RWPE2 (cell line): Measurements from ENCODE around the gene GLUD1.
"Not testable (repeated sequence)": the region's sequence is repeated elsewhere in the genome, so short reads cannot be mapped to it uniquely, and the experiment has no call there.

Experiments
- ATAC-seq: fragments of 200-7000 bp; cut with Tn5 transposase; 3 replicates; pipeline ENCODE4 v1.9.1; 2021; ENCODE audit warnings: low read depth
- DNase-seq: peaks from one replicate; pipeline ENCODE4 v3.0.0-alpha.2; 2020; ENCODE audit warnings: low spot score
- H3K27ac ChIP-seq: fragments of 450-650 bp; 2 replicates; pipeline ENCODE4 v1.5.1; 2017; ENCODE audit warnings: mild to moderate bottlenecking; ENCODE audit not compliant: poor library complexity, severe bottlenecking
- H3K27me3 ChIP-seq: fragments of 250-450 bp; sonication (Bioruptor Pico); 2 replicates; pipeline ENCODE4 v1.5.1; 2021; ENCODE audit warnings: mild to moderate bottlenecking, moderate library complexity; ENCODE audit not compliant: insufficient read depth, poor library complexity, severe bottlenecking
- H3K36me3 ChIP-seq: fragments of 250-450 bp; sonication (Bioruptor Pico); 2 replicates; pipeline ENCODE4 v1.5.1; 2020; ENCODE audit warnings: low read depth, mild to moderate bottlenecking, moderate library complexity
- H3K4me1 ChIP-seq: fragments of 250-450 bp; sonication (Bioruptor Pico); 2 replicates; pipeline ENCODE4 v1.5.1; 2021; ENCODE audit warnings: mild to moderate bottlenecking, moderate library complexity; ENCODE audit not compliant: insufficient read depth, poor library complexity, severe bottlenecking
- H3K4me3 ChIP-seq: fragments of 250-450 bp; sonication (Bioruptor Pico); 2 replicates; pipeline ENCODE4 v1.5.1; 2021; ENCODE audit warnings: mild to moderate bottlenecking, moderate library complexity; ENCODE audit not compliant: severe bottlenecking
- H3K9me3 ChIP-seq: fragments of 250-450 bp; sonication (Bioruptor Pico); 2 replicates; pipeline ENCODE4 v1.5.1; 2021; ENCODE audit warnings: mild to moderate bottlenecking, moderate library complexity; ENCODE audit not compliant: severe bottlenecking

Gene GLUD1

GRCh38 chr10:87020056-87020455 lies 74.6 kb downstream of the GLUD1 start, which contains the start of gene FAM25A:
TSS of gene FAM25A (plus strand) at chr10:87020294. CDS start at chr10:87020325, 31 bp downstream.
- not testable (repeated sequence) for H3K27ac ChIP-seq, H3K27me3 ChIP-seq, H3K4me1 ChIP-seq, H3K36me3 ChIP-seq, ATAC-seq, H3K4me3 ChIP-seq, DNase-seq, H3K9me3 ChIP-seq

GRCh38 chr10:87019504-87019903 lies 75.1 kb downstream of the GLUD1 start:
- not testable (repeated sequence) for H3K9me3 ChIP-seq, H3K27me3 ChIP-seq, H3K4me1 ChIP-seq, ATAC-seq, H3K4me3 ChIP-seq, H3K36me3 ChIP-seq, DNase-seq, H3K27ac ChIP-seq

GRCh38 chr10:87019066-87019465 lies 75.6 kb downstream of the GLUD1 start:
- ATAC-seq, H3K27ac ChIP-seq, H3K9me3 ChIP-seq, H3K4me1 ChIP-seq, H3K36me3 ChIP-seq, DNase-seq, H3K4me3 ChIP-seq, H3K27me3 ChIP-seq: not testable (repeated sequence)

GRCh38 chr10:87018127-87018526 lies 76.5 kb downstream of the GLUD1 start:
- DNase-seq, H3K36me3 ChIP-seq, H3K27me3 ChIP-seq, H3K4me1 ChIP-seq, H3K9me3 ChIP-seq, H3K4me3 ChIP-seq, H3K27ac ChIP-seq, ATAC-seq: not testable (repeated sequence)

GRCh38 chr10:87014986-87015716 lies 79.5 kb downstream of the GLUD1 start:
- H3K27ac ChIP-seq, DNase-seq, H3K36me3 ChIP-seq, H3K4me3 ChIP-seq, H3K4me1 ChIP-seq, ATAC-seq, H3K9me3 ChIP-seq, H3K27me3 ChIP-seq: not testable (repeated sequence)

GRCh38 chr10:87013528-87013927 lies 81.1 kb downstream of the GLUD1 start:
- DNase-seq, H3K4me1 ChIP-seq, H3K27ac ChIP-seq, H3K4me3 ChIP-seq, H3K36me3 ChIP-seq, ATAC-seq, H3K9me3 ChIP-seq, H3K27me3 ChIP-seq: not testable (repeated sequence)

- H3K27ac ChIP-seq, ATAC-seq, H3K4me1 ChIP-seq, H3K9me3 ChIP-seq, H3K36me3 ChIP-seq, DNase-seq, H3K4me3 ChIP-seq, H3K27me3 ChIP-seq: not testable (repeated sequence)
Measured at GRCh38 chr10:87009134-87009696, 85.4 kb downstream of the GLUD1 start.

- H3K9me3 ChIP-seq, H3K36me3 ChIP-seq, H3K27me3 ChIP-seq, H3K4me1 ChIP-seq, H3K4me3 ChIP-seq, H3K27ac ChIP-seq, ATAC-seq, DNase-seq: not testable (repeated sequence)
Measured at GRCh38 chr10:87008303-87008702, 86.3 kb downstream of the GLUD1 start.

- DNase-seq, H3K36me3 ChIP-seq, H3K27ac ChIP-seq, H3K4me3 ChIP-seq, H3K4me1 ChIP-seq, H3K27me3 ChIP-seq, ATAC-seq, H3K9me3 ChIP-seq: not testable (repeated sequence)
Measured at GRCh38 chr10:87007674-87008073, 87.0 kb downstream of the GLUD1 start.

- not testable (repeated sequence) for H3K4me1 ChIP-seq, H3K36me3 ChIP-seq, DNase-seq, H3K27me3 ChIP-seq, H3K9me3 ChIP-seq, H3K4me3 ChIP-seq, ATAC-seq, H3K27ac ChIP-seq
Measured at GRCh38 chr10:87007124-87007523, 87.5 kb downstream of the GLUD1 start.
